Stomach (tissue), 4 donors: ENCODE measurements around the gene SRY.

Experiments
- CTCF ChIP-seq, 7 experiments: fragments of 450-650 bp in 4 of 7; fragments of 200-600 bp in 3 of 7; sonication (generic) in 3 of 7; IDR thresholded peaks; one replicate each; pipeline ENCODE4 v1.5.1; 2016 to 2019; ENCODE audit warnings: antibody characterized with exemption in 7 of 7, control low read depth in 2 of 7, mild to moderate bottlenecking in 1 of 7
- EP300 ChIP-seq: sonication (generic); formaldehyde crosslinking; IDR thresholded peaks from one replicate; pipeline ENCODE4 v1.6.1; 2017; ENCODE audit warnings: antibody characterized with exemption
- POLR2A ChIP-seq, 4 donors: fragments of 450-650 bp; IDR thresholded peaks; one replicate each; pipeline ENCODE4 v1.6.1; 2016; ENCODE audit warnings: antibody characterized with exemption in 4 of 4, control low read depth in 2 of 4, mild to moderate bottlenecking in 1 of 4, moderate library complexity in 1 of 4
- POLR2AphosphoS5 ChIP-seq, 3 donors: sonication (generic); formaldehyde crosslinking; IDR thresholded peaks; one replicate each; pipeline ENCODE4 v1.6.1; 2016; ENCODE audit warnings: antibody characterized with exemption in 3 of 3

- TF ChIP-seq POLR2AphosphoS5 (IDR thresholded peaks at IDR 0.05) (no peak), CTCF (IDR thresholded peaks at IDR 0.05) (no peak), EP300 (no peak), POLR2A (IDR thresholded peaks at IDR 0.05) (no peak)
These were observed 488 bp downstream of the SRY start for GRCh38 chrY:2786876-2787512.
